Activated naive CD8-positive, alpha-beta T cell treated with anti-CD3 and anti-CD28 coated beads, Interleukin-2, amount 50 U/mL, for 16 hours (primary cell): ENCODE measurements around the gene NHSL1.

ENCODE experiments used
- DNase-seq: peaks from one replicate; pipeline ENCODE4 v3.0.0-alpha.2; 2020; ENCODE audit warnings: low read depth, low spot score

Gene NHSL1

GRCh38 chr6:138499303-138500018 is at the start of gene NHSL1:
Gene NHSL1, minus strand, starts transcription at chr6:138499494. Its CDS starts 204 bp downstream, at chr6:138499290.
- DNase-seq: no peak

GRCh38 chr6:138546733-138547185 is 47.5 kb upstream of the NHSL1 start:
- no peak for DNase-seq

- no peak for DNase-seq
These were observed 46.3 kb upstream of the NHSL1 start for GRCh38 chr6:138545621-138545980.

GRCh38 chr6:138544501-138544900 is 45.2 kb upstream of the NHSL1 start:
- DNase-seq: no peak

GRCh38 chr6:138543657-138544056 is 44.4 kb upstream of the NHSL1 start:
- DNase-seq: no peak

- no peak for DNase-seq
These were observed 42.7 kb upstream of the NHSL1 start for GRCh38 chr6:138541823-138542481.

GRCh38 chr6:138540468-138540867 is 41.2 kb upstream of the NHSL1 start:
- no peak for DNase-seq

GRCh38 chr6:138539876-138540275 is 40.6 kb upstream of the NHSL1 start:
- no peak for DNase-seq

- DNase-seq: no peak
These were observed 39.2 kb upstream of the NHSL1 start for GRCh38 chr6:138538390-138539031.

- no peak for DNase-seq
These were observed 37.8 kb upstream of the NHSL1 start for GRCh38 chr6:138537106-138537505.

GRCh38 chr6:138535728-138536455 is 36.6 kb upstream of the NHSL1 start:
- DNase-seq: no peak

GRCh38 chr6:138533667-138534066 is 34.4 kb upstream of the NHSL1 start:
- DNase-seq: no peak

- DNase-seq: no peak
These were observed 32.1 kb upstream of the NHSL1 start for GRCh38 chr6:138531387-138531786.

- DNase-seq: no peak
These were observed 30.2 kb upstream of the NHSL1 start for GRCh38 chr6:138529478-138529877.

GRCh38 chr6:138528956-138529355 is 29.7 kb upstream of the NHSL1 start:
- no peak for DNase-seq

GRCh38 chr6:138528137-138528536 is 28.8 kb upstream of the NHSL1 start:
- no peak for DNase-seq

- DNase-seq: no peak
These were observed 28.3 kb upstream of the NHSL1 start for GRCh38 chr6:138527411-138528088.

- DNase-seq: no peak
These were observed 27.5 kb upstream of the NHSL1 start for GRCh38 chr6:138526822-138527235.

GRCh38 chr6:138525355-138525754 is 26.1 kb upstream of the NHSL1 start:
- DNase-seq: no peak

GRCh38 chr6:138524526-138524925 is 25.2 kb upstream of the NHSL1 start:
- no peak for DNase-seq
